HEK293 (cell line): ENCODE data around the gene ANAPC16.

Experiments
- CTCF ChIP-seq: fragments of 450-650 bp; formaldehyde crosslinking; IDR thresholded peaks from 2 replicates; pipeline ENCODE4 v1.5.1; 2016; ENCODE audit warnings: missing biosample characterization, missing genetic modification characterization
- GLIS1 ChIP-seq: fragments of 450-650 bp; formaldehyde crosslinking; IDR thresholded peaks from 2 replicates; pipeline ENCODE4 v1.5.1; 2016; ENCODE audit warnings: missing biosample characterization, missing genetic modification characterization
- HOXC10 ChIP-seq: sonication (generic); formaldehyde crosslinking; IDR thresholded peaks from 2 replicates; pipeline ENCODE4 v1.8.1; 2023; ENCODE audit warnings: mild to moderate bottlenecking, missing genetic modification reagents
- HOXD13 ChIP-seq: sonication (generic); formaldehyde crosslinking; IDR thresholded peaks from 2 replicates; pipeline ENCODE4 v1.8.0; 2022; ENCODE audit warnings: missing genetic modification reagents, borderline replicate concordance
- KLF10 ChIP-seq: fragments of 450-650 bp; IDR thresholded peaks from 2 replicates; pipeline ENCODE4 v1.5.1; 2018; ENCODE audit warnings: missing biosample characterization, mild to moderate bottlenecking, missing genetic modification characterization
- MYNN ChIP-seq: fragments of 450-650 bp; formaldehyde crosslinking; IDR thresholded peaks from 2 replicates; pipeline ENCODE4 v1.5.1; 2016; ENCODE audit warnings: missing biosample characterization, missing genetic modification characterization, borderline replicate concordance
- SP7 ChIP-seq: fragments of 450-650 bp; formaldehyde crosslinking; IDR thresholded peaks from 2 replicates; pipeline ENCODE4 v1.5.1; 2016; ENCODE audit warnings: missing biosample characterization, missing genetic modification characterization
- TCF7L2 ChIP-seq: IDR thresholded peaks from 2 replicates; pipeline ENCODE4 v1.6.1; 2011; ENCODE audit warnings: low read depth, mild to moderate bottlenecking, inconsistent platforms, low read length, moderate library complexity, borderline replicate concordance
- WT1 ChIP-seq: fragments of 450-650 bp; formaldehyde crosslinking; IDR thresholded peaks from 2 replicates; pipeline ENCODE4 v1.5.1; 2016; ENCODE audit warnings: missing biosample characterization, missing genetic modification characterization
- YY2 ChIP-seq: fragments of 450-650 bp; formaldehyde crosslinking; IDR thresholded peaks from 2 replicates; pipeline ENCODE4 v1.5.1; 2016; ENCODE audit warnings: missing biosample characterization, missing genetic modification characterization
- ZBTB17 ChIP-seq: fragments of 450-650 bp; formaldehyde crosslinking; IDR thresholded peaks from 2 replicates; pipeline ENCODE4 v1.5.1; 2016; ENCODE audit warnings: missing biosample characterization, missing genetic modification characterization
- ZBTB21 ChIP-seq: fragments of 450-650 bp; formaldehyde crosslinking; IDR thresholded peaks from 2 replicates; pipeline ENCODE4 v1.5.1; 2017; ENCODE audit warnings: missing biosample characterization, missing genetic modification characterization
- ZBTB26 ChIP-seq: fragments of 450-650 bp; formaldehyde crosslinking; optimal IDR thresholded peaks from 2 replicates; pipeline ENCODE3; 2016; ENCODE audit warnings: missing biosample characterization, mild to moderate bottlenecking, missing genetic modification characterization
- ZNF146 ChIP-seq: fragments of 450-650 bp; formaldehyde crosslinking; IDR thresholded peaks from 2 replicates; pipeline ENCODE4 v1.5.1; 2016; ENCODE audit warnings: missing biosample characterization, missing genetic modification characterization
- ZNF184 ChIP-seq: fragments of 450-650 bp; IDR thresholded peaks from 2 replicates; pipeline ENCODE4 v1.5.1; 2018; ENCODE audit warnings: missing biosample characterization, mild to moderate bottlenecking, missing genetic modification characterization
- ZNF202 ChIP-seq: fragments of 450-650 bp; formaldehyde crosslinking; IDR thresholded peaks from 2 replicates; pipeline ENCODE4 v1.5.1; 2016; ENCODE audit warnings: missing biosample characterization, missing genetic modification characterization, borderline replicate concordance
- ZNF221 ChIP-seq: fragments of 450-650 bp; formaldehyde crosslinking; IDR thresholded peaks from 2 replicates; pipeline ENCODE4 v1.5.1; 2017; ENCODE audit warnings: missing biosample characterization, missing genetic modification characterization, borderline replicate concordance
- ZNF248 ChIP-seq: fragments of 450-650 bp; formaldehyde crosslinking; IDR thresholded peaks from 2 replicates; pipeline ENCODE4 v1.5.1; 2017; ENCODE audit warnings: missing biosample characterization, missing genetic modification characterization
- ZNF274 ChIP-seq, 2 experiments: fragments of 200-500 bp in 1 of 2; fragments of 450-650 bp in 1 of 2; sonication (Bioruptor generic) in 1 of 2; formaldehyde crosslinking in 1 of 2; IDR thresholded peaks; 2 replicates each; pipeline versions ENCODE4 v1.5.1 to v1.6.1; 2014 to 2016; ENCODE audit warnings: borderline replicate concordance in 1 of 2, inconsistent platforms in 1 of 2, low read length in 1 of 2, missing biosample characterization in 1 of 2, missing genetic modification characterization in 1 of 2
- ZNF302 ChIP-seq: fragments of 450-650 bp; formaldehyde crosslinking; IDR thresholded peaks from 2 replicates; pipeline ENCODE4 v1.5.1; 2016; ENCODE audit warnings: missing biosample characterization, missing genetic modification characterization, low read depth
- ZNF311 ChIP-seq: fragments of 450-650 bp; formaldehyde crosslinking; IDR thresholded peaks from 2 replicates; pipeline ENCODE4 v1.5.1; 2017; ENCODE audit warnings: missing biosample characterization, missing genetic modification characterization, borderline replicate concordance
- ZNF341 ChIP-seq: fragments of 450-650 bp; formaldehyde crosslinking; IDR thresholded peaks from 2 replicates; pipeline ENCODE4; 2016; ENCODE audit warnings: low read depth, missing biosample characterization, missing genetic modification characterization
- ZNF350 ChIP-seq: fragments of 450-650 bp; formaldehyde crosslinking; IDR thresholded peaks from 2 replicates; pipeline ENCODE4 v1.5.0; 2017; ENCODE audit warnings: missing biosample characterization, mild to moderate bottlenecking, missing genetic modification characterization
- ZNF366 ChIP-seq: fragments of 450-650 bp; formaldehyde crosslinking; conservative IDR thresholded peaks from 2 replicates; pipeline ENCODE4 v1.5.1; 2016; ENCODE audit warnings: missing biosample characterization, missing genetic modification characterization
- ZNF433 ChIP-seq: fragments of 450-650 bp; formaldehyde crosslinking; IDR thresholded peaks from 2 replicates; pipeline ENCODE4 v1.5.1; 2016; ENCODE audit warnings: missing biosample characterization, missing genetic modification characterization, low read depth
- ZNF488 ChIP-seq: fragments of 450-650 bp; formaldehyde crosslinking; IDR thresholded peaks from 2 replicates; pipeline ENCODE4 v1.5.1; 2016; ENCODE audit warnings: missing biosample characterization, missing genetic modification characterization
- ZNF518A ChIP-seq: fragments of 450-650 bp; formaldehyde crosslinking; conservative IDR thresholded peaks from 2 replicates; pipeline ENCODE4 v1.5.1; 2016; ENCODE audit warnings: low read depth, missing biosample characterization, missing genetic modification characterization
- ZNF529 ChIP-seq: fragments of 450-650 bp; formaldehyde crosslinking; IDR thresholded peaks from 2 replicates; pipeline ENCODE4 v1.5.1; 2017; ENCODE audit warnings: missing genetic modification characterization, missing biosample characterization; ENCODE audit not compliant: insufficient replicate concordance
- ZNF548 ChIP-seq: fragments of 450-650 bp; formaldehyde crosslinking; IDR thresholded peaks from 2 replicates; pipeline ENCODE4 v1.5.1; 2016; ENCODE audit warnings: missing biosample characterization, missing genetic modification characterization
- ZNF600 ChIP-seq: fragments of 450-650 bp; formaldehyde crosslinking; IDR thresholded peaks from 2 replicates; pipeline ENCODE4 v1.5.1; 2016; ENCODE audit warnings: missing biosample characterization, missing genetic modification characterization
- ZNF707 ChIP-seq: fragments of 450-650 bp; formaldehyde crosslinking; IDR thresholded peaks from 2 replicates; pipeline ENCODE4 v1.5.1; 2016; ENCODE audit warnings: missing biosample characterization, missing genetic modification characterization
- ZNF792 ChIP-seq: fragments of 450-650 bp; formaldehyde crosslinking; IDR thresholded peaks from 2 replicates; pipeline ENCODE4 v1.5.1; 2016; ENCODE audit warnings: missing biosample characterization, missing genetic modification characterization

ANAPC16 gene

GRCh38 chr10:72243822-72244437 lies 28.1 kb downstream of the ANAPC16 start (continued):
- TF ChIP-seq ZNF274 (IDR thresholded peaks at IDR 0.05; ENCODE audit: low read length) (no peak), ZNF274 (tag by site-specific recombination; IDR thresholded peaks at IDR 0.05; ENCODE audit: borderline replicate concordance) (no peak), ZBTB21 (tag by site-specific recombination) (no peak), MYNN (tag by site-specific recombination) (no peak), ZNF366 (tag by site-specific recombination) (no peak), ZNF311 (tag by site-specific recombination) (no peak), ZBTB17 (peak; percentile 11; the same call in 1 of the 2 replicates), ZNF302 (tag by site-specific recombination) (no peak), ZNF707 (tag by site-specific recombination) (no peak), ZNF488 (tag by site-specific recombination) (no peak), ZNF350 (tag by site-specific recombination) (no peak), ZNF518A (tag by site-specific recombination) (no peak), ZBTB26 (tag by site-specific recombination) (no peak), SP7 (no peak), HOXD13 (no peak), ZNF600 (tag by site-specific recombination) (peak; percentile 68; the same call in 1 of the 2 replicates), HOXC10 (CRISPR knock-in tag) (no peak), ZNF202 (tag by site-specific recombination) (no peak), KLF10 (no peak), ZNF184 (tag by site-specific recombination) (no peak), ZNF548 (tag by site-specific recombination) (no peak), ZNF433 (tag by site-specific recombination) (no peak), ZNF341 (no peak), YY2 (tag by site-specific recombination) (no peak), CTCF (tag by site-specific recombination) (peak; percentile 66), ZNF221 (no peak), WT1 (tag by site-specific recombination) (peak; percentile 95), ZNF248 (tag by site-specific recombination) (no peak), ZNF529 (tag by site-specific recombination) (no peak), ZNF792 (no peak), ZNF146 (tag by site-specific recombination) (no peak), GLIS1 (tag by site-specific recombination) (no peak), TCF7L2 (no peak)
